Liver (tissue), 3 donors: ENCODE data around the gene CRISPLD2.
"Not testable (repeated sequence)": the region's sequence is repeated elsewhere in the genome, so short reads cannot be mapped to it uniquely, and the experiment has no call there.

Experiments
- ATF3 ChIP-seq: IDR thresholded peaks from 2 replicates; pipeline ENCODE4 v1.6.1; 2016; ENCODE audit warnings: antibody characterized with exemption
- CTCF ChIP-seq: fragments of 150-350 bp; IDR thresholded peaks from 2 replicates; pipeline ENCODE4 v1.5.1; 2017; ENCODE audit warnings: improper control_type of control experiment, low read depth, low read length; ENCODE audit not compliant: missing input control
- GABPA ChIP-seq, 2 donors: IDR thresholded peaks in 1 of 2; conservative IDR thresholded peaks in 1 of 2; 2 replicates each; pipeline ENCODE4 v1.6.1; 2016; ENCODE audit warnings: antibody characterized with exemption in 2 of 2, mild to moderate bottlenecking in 1 of 2, moderate library complexity in 1 of 2
- MAX ChIP-seq: IDR thresholded peaks from 2 replicates; pipeline ENCODE4 v1.6.1; 2016; ENCODE audit warnings: antibody characterized with exemption
- RAD21 ChIP-seq, 2 donors: IDR thresholded peaks; 2 replicates each; pipeline ENCODE4 v1.6.1; 2016; ENCODE audit warnings: antibody characterized with exemption in 2 of 2, mild to moderate bottlenecking in 2 of 2
- RXRA ChIP-seq, 2 donors: IDR thresholded peaks; 2 replicates each; pipeline ENCODE4 v1.6.1; 2017 to 2018; ENCODE audit warnings: antibody characterized with exemption in 2 of 2, mild to moderate bottlenecking in 1 of 2
- SP1 ChIP-seq: IDR thresholded peaks from 2 replicates; pipeline ENCODE4 v1.6.1; 2018; ENCODE audit warnings: antibody characterized with exemption, mild to moderate bottlenecking
- TAF1 ChIP-seq: conservative IDR thresholded peaks from 2 replicates; pipeline ENCODE4 v1.6.1; 2016; ENCODE audit warnings: antibody characterized with exemption, mild to moderate bottlenecking
- YY1 ChIP-seq: IDR thresholded peaks from 2 replicates; pipeline ENCODE4 v1.6.1; 2016; ENCODE audit warnings: antibody characterized with exemption, mild to moderate bottlenecking
- ZBTB33 ChIP-seq: IDR thresholded peaks from 2 replicates; pipeline ENCODE4 v1.6.1; 2016; ENCODE audit warnings: antibody characterized with exemption
- TF ChIP-seq, protein P1 (sequence below): IDR thresholded peaks from 2 replicates; pipeline ENCODE4 v1.6.1; 2016; ENCODE audit warnings: antibody characterized with exemption, mild to moderate bottlenecking
- donor health status: healthy.
- donor health status: healthy.

DNA sequence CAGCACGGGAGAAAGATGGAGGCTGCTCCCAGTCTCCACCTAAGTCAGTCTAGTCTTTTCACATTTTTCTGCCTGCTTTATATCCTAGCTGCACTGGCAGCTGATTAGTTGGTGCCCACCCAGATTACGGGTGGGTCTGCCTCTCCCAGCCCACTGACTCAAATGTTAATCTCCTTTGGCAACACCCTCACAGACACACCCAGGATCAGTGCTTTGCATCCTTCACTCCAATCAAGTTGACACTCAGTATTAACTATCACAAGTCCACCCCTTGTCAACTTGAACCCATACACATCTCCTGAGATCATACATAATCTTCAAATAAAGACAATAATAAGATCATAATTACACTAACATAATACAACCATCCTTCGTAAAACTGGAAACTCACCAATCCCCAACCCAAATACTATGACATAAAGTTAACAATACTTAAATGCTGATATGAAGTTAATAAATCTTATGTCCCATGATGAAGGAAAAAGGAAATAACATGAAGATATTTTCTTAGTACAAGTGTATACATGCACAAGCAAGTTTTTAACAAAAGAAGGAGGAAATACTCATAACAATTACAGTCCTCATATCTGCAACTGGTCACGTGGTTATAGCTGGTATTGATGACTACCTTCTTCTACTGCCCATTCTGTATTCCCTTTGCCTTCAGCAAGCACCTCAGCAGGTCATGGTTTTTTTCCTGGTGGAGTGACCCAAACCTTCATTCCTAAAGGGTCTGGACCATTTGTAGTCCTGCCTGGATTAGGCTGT lies 35.8 kb downstream of the CRISPLD2 start:
- TF ChIP-seq CTCF; RAD21 (IDR thresholded peaks at IDR 0.05); ATF3; YY1; MAX; ZBTB33; TAF1; RXRA (IDR thresholded peaks at IDR 0.05); SP1; GABPA (IDR thresholded peaks at IDR 0.05 in 1 of 2, conservative IDR thresholded peaks at IDR 0.05 in 1 of 2): not testable (repeated sequence)
- TF ChIP-seq, protein P1, sequence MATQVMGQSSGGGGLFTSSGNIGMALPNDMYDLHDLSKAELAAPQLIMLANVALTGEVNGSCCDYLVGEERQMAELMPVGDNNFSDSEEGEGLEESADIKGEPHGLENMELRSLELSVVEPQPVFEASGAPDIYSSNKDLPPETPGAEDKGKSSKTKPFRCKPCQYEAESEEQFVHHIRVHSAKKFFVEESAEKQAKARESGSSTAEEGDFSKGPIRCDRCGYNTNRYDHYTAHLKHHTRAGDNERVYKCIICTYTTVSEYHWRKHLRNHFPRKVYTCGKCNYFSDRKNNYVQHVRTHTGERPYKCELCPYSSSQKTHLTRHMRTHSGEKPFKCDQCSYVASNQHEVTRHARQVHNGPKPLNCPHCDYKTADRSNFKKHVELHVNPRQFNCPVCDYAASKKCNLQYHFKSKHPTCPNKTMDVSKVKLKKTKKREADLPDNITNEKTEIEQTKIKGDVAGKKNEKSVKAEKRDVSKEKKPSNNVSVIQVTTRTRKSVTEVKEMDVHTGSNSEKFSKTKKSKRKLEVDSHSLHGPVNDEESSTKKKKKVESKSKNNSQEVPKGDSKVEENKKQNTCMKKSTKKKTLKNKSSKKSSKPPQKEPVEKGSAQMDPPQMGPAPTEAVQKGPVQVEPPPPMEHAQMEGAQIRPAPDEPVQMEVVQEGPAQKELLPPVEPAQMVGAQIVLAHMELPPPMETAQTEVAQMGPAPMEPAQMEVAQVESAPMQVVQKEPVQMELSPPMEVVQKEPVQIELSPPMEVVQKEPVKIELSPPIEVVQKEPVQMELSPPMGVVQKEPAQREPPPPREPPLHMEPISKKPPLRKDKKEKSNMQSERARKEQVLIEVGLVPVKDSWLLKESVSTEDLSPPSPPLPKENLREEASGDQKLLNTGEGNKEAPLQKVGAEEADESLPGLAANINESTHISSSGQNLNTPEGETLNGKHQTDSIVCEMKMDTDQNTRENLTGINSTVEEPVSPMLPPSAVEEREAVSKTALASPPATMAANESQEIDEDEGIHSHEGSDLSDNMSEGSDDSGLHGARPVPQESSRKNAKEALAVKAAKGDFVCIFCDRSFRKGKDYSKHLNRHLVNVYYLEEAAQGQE = not testable (repeated sequence)
